ENCODE measurements around the gene FOS.

Gene FOS

GRCh38 chr14:75322746-75323145, 44.1 kb downstream of the FOS start:
- ChIA-PET CTCF (interaction anchor here (1.0 to 1.5 kb wide), 2 partner anchors 16 to 238 kb away, joined by 3 to 6 read pairs; no protein-coding TSS in a partner anchor), POLR2A (no interaction called here)
- Histone ChIP-seq H3K9me3 (ENCODE audit: control insufficient read depth, insufficient read depth, low read depth, low read length) (no peaks in the 10 kb centered on the region), H3K36me3 (ENCODE audit: control insufficient read depth in 2 of 2, insufficient read depth in 1 of 2, low read length in 2 of 2) (no peaks in the 10 kb centered on the region), H3K4me1 (ENCODE audit: control insufficient read depth, insufficient read depth, low read length) (no peaks in the 10 kb centered on the region), H3K4me3 (ENCODE audit: low read depth, low read length) (no peak overlapping the region), H3K27ac (ENCODE audit: extremely low read depth, low read depth, low read length) (no peak overlapping the region)
- TF ChIP-seq ZNF610 (tag by site-specific recombination; IDR thresholded peaks at IDR 0.05; ENCODE audit: borderline replicate concordance): no peak
- TF ChIP-seq ZNF510 (tag by site-specific recombination; IDR thresholded peaks at IDR 0.05; ENCODE audit: insufficient replicate concordance): no peak
- no peak for TF ChIP-seq ZNF571 (tag by site-specific recombination; IDR thresholded peaks at IDR 0.05)
- TF ChIP-seq PRDM10 (tag by site-specific recombination; IDR thresholded peaks at IDR 0.05): no peak
- TF ChIP-seq SCRT2 (tag by site-specific recombination; IDR thresholded peaks at IDR 0.05): no peak
- no peak for TF ChIP-seq ZNF670 (tag by site-specific recombination; IDR thresholded peaks at IDR 0.05; ENCODE audit: low read depth)
- no peak for TF ChIP-seq PRDM1 (tag by site-specific recombination; IDR thresholded peaks at IDR 0.05)
- TF ChIP-seq ZNF837 (tag by site-specific recombination; IDR thresholded peaks at IDR 0.05): no peak
- TF ChIP-seq ZNF473 (tag by site-specific recombination; IDR thresholded peaks at IDR 0.05): no peak
- TF ChIP-seq ZNF394 (tag by site-specific recombination; IDR thresholded peaks at IDR 0.05; ENCODE audit: borderline replicate concordance): no peak
- no peak for TF ChIP-seq OSR2 (tag by site-specific recombination; IDR thresholded peaks at IDR 0.05)
- no peak for TF ChIP-seq ZNF26 (tag by site-specific recombination; IDR thresholded peaks at IDR 0.05)
- TF ChIP-seq ZNF398 (tag by site-specific recombination; IDR thresholded peaks at IDR 0.05): no peak
- no peak for TF ChIP-seq AEBP2 (tag by site-specific recombination; IDR thresholded peaks at IDR 0.05; ENCODE audit: borderline replicate concordance)
- TF ChIP-seq ZNF37A (tag by site-specific recombination; IDR thresholded peaks at IDR 0.05): no peak

GRCh38 chr14:75323571-75323970, 44.9 kb downstream of the FOS start:
- H3K4me3 ChIP-seq (ENCODE audit: low read depth, low read length): no peak overlapping the region
- H3K36me3 ChIP-seq (ENCODE audit: control insufficient read depth in 2 of 2, insufficient read depth in 1 of 2, low read length in 2 of 2): no peaks in the 10 kb centered on the region
- no peak overlapping the region for H3K27ac ChIP-seq (ENCODE audit: extremely low read depth, low read depth, low read length)
- H3K4me1 ChIP-seq (ENCODE audit: control insufficient read depth, insufficient read depth, low read length): no peaks in the 10 kb centered on the region
- POLR2A ChIA-PET: no interaction called here
- H3K9me3 ChIP-seq (ENCODE audit: control insufficient read depth, insufficient read depth, low read depth, low read length): no peaks in the 10 kb centered on the region
- CTCF ChIA-PET: interaction anchor here (0.6 kb wide), 1 partner anchor 15 kb away, joined by 3 read pairs; no protein-coding TSS in a partner anchor
- TF ChIP-seq ZNF580 (tag by site-specific recombination; IDR thresholded peaks at IDR 0.05): no peak
- no peak for TF ChIP-seq ZBTB6 (tag by site-specific recombination; IDR thresholded peaks at IDR 0.05)
- no peak for TF ChIP-seq PATZ1 (tag by site-specific recombination; IDR thresholded peaks at IDR 0.05)
- no peak for TF ChIP-seq ZNF768 (tag by site-specific recombination; IDR thresholded peaks at IDR 0.05)
- no peak for TF ChIP-seq ZXDB (tag by site-specific recombination; IDR thresholded peaks at IDR 0.05)
- TF ChIP-seq ZNF174 (tag by site-specific recombination; IDR thresholded peaks at IDR 0.05): no peak
- TF ChIP-seq ZNF747 (tag by site-specific recombination; IDR thresholded peaks at IDR 0.05): no peak
- no peak for TF ChIP-seq MZF1 (tag by site-specific recombination; IDR thresholded peaks at IDR 0.05; ENCODE audit: borderline replicate concordance)
